Prostate gland (tissue), 2 donors: ENCODE results near the gene FAM193A. TPM values are rescaled to one million over a fixed set of nuclear protein-coding genes. Genes with fewer than 3 reads are reported as not detected.

ENCODE experiments used
- DNase-seq: peaks from one replicate; pipeline ENCODE4 v3.0.0-alpha.2; 2019; ENCODE audit warnings: low spot score
- H3K27ac ChIP-seq, 2 donors: fragments of 200-600 bp; sonication (generic); 2 replicates each; pipeline ENCODE4 v1.5.1; 2017 to 2019
- H3K27me3 ChIP-seq: fragments of 200-600 bp; sonication (generic); replicated peaks from 2 replicates; pipeline ENCODE4 v1.5.1; 2019; ENCODE audit not compliant: insufficient read depth
- H3K36me3 ChIP-seq, 2 donors: fragments of 200-600 bp; sonication (generic); 1 replicate in 1 of 2; 2 replicates in 1 of 2; pipeline versions ENCODE4 v1.5.1 to v1.8.1; 2017 to 2019
- H3K4me1 ChIP-seq: fragments of 200-600 bp; sonication (generic); replicated peaks from 2 replicates; pipeline ENCODE4 v1.5.1; 2019
- H3K4me3 ChIP-seq, 2 donors: fragments of 200-600 bp; sonication (generic); 2 replicates each; pipeline ENCODE4 v1.5.1; 2017 to 2019
- H3K9me3 ChIP-seq: fragments of 200-600 bp; sonication (generic); 2 replicates; pipeline ENCODE4 v1.5.1; 2017
- POLR2A ChIP-seq: fragments of 450-650 bp; IDR thresholded peaks from one replicate; pipeline ENCODE4 v1.6.1; 2016; ENCODE audit warnings: antibody characterized with exemption, mild to moderate bottlenecking
- POLR2AphosphoS5 ChIP-seq: sonication (generic); formaldehyde crosslinking; IDR thresholded peaks from one replicate; pipeline ENCODE4 v1.6.1; 2017; ENCODE audit warnings: antibody characterized with exemption
- WGBS: methylation state at CpG from one replicate; pipeline ENCODE4 v1.1.5; 2018; 5-methylcytosine and 5-hydroxymethylcytosine counted together
- intact Hi-C: fragments of 100-400 bp; cut with DNase I; formaldehyde crosslinking; loops from one replicate; pipeline ENCODE4 v1.14.2; 2022
- total RNA-seq, 2 donors: library from RNA; depleted of rRNA; stranded (reverse); fragments of >200 nt; gene quantifications; one replicate each; pipeline ENCODE4 v1.1.0, GENCODE V29; 2016
- TF ChIP-seq, protein P1 (sequence below), 4 experiments: fragments of 200-600 bp in 2 of 4; fragments of 450-650 bp in 2 of 4; sonication (generic) in 2 of 4; IDR thresholded peaks; 1 replicate in 3 of 4; 2 replicates in 1 of 4; pipeline ENCODE4 v1.5.1; 2016 to 2019; ENCODE audit warnings: antibody characterized with exemption in 4 of 4, mild to moderate bottlenecking in 2 of 4, moderate library complexity in 2 of 4

Gene FAM193A
- total RNA-seq, 2 donors from 2014 or later = 24.1 to 53.1 TPM

DNA sequence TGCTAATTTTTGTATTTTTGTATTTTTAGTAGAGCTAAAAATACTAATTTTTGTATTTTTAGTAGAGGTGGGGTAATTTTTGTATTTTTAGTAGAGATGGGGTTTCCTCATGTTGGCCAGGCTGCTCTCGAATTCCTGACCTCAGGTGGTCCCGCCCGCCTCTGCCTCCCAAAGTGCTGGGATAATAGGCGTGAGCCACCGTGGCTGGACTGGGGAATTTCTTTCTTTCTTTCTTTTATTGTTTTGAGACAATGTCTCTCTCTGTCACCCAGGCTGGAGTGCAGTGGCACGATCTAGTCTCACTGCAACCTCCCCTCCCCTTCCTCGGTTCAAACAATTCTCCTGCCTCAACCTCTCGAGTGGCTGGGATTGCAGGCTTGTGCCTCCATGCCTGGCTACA, 83.0 kb downstream of the FAM193A start:
- intact Hi-C loops = no loop called here
- H3K36me3 ChIP-seq = no peaks in the 10 kb centered on the region
- 94% methylated on average over 8 of the region's 8 CpGs for WGBS
- TF ChIP-seq POLR2AphosphoS5 (no peak), POLR2A (no peak)
- TF ChIP-seq, protein P1, sequence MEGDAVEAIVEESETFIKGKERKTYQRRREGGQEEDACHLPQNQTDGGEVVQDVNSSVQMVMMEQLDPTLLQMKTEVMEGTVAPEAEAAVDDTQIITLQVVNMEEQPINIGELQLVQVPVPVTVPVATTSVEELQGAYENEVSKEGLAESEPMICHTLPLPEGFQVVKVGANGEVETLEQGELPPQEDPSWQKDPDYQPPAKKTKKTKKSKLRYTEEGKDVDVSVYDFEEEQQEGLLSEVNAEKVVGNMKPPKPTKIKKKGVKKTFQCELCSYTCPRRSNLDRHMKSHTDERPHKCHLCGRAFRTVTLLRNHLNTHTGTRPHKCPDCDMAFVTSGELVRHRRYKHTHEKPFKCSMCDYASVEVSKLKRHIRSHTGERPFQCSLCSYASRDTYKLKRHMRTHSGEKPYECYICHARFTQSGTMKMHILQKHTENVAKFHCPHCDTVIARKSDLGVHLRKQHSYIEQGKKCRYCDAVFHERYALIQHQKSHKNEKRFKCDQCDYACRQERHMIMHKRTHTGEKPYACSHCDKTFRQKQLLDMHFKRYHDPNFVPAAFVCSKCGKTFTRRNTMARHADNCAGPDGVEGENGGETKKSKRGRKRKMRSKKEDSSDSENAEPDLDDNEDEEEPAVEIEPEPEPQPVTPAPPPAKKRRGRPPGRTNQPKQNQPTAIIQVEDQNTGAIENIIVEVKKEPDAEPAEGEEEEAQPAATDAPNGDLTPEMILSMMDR (IDR thresholded peaks at IDR 0.05) = no peak
- H3K27ac ChIP-seq = no peak overlapping the region
- no peaks in the 10 kb centered on the region for H3K27me3 ChIP-seq
- no peaks in the 10 kb centered on the region for H3K4me1 ChIP-seq
- H3K9me3 ChIP-seq = no peaks in the 10 kb centered on the region
- H3K4me3 ChIP-seq = no peak overlapping the region
- no peak for DNase-seq

DNA sequence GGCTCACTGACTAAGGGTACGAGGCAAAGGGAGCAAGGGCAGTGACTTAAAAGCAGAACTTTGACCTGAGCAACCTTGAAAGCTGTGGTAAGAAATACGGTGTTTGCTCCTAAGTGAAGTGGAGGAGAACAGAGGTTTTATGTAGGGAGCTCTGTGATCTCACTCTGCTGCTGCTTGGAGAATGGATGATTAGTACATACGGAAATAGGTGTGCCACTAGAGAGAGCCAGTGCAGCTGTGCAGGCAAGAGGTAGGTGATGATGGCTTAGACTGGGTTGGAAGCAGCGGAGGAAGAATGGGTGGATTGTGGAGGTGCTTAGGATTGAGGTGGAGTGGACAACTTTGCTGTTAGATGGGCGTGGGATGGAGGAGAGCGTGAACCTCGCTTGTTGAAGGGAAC, 85.0 kb downstream of the FAM193A start:
- DNase-seq = no peak
- intact Hi-C loops = no loop called here
- Histone ChIP-seq H3K9me3 (no peaks in the 10 kb centered on the region), H3K36me3 (peaks cover 0 to 4% of the 10 kb centered on the region in 2 donors), H3K27me3 (no peaks in the 10 kb centered on the region), H3K4me3 (no peak overlapping the region), H3K4me1 (no peaks in the 10 kb centered on the region), H3K27ac (no peak overlapping the region)
- TF ChIP-seq POLR2AphosphoS5 = no peak
- TF ChIP-seq POLR2A = no peak
- TF ChIP-seq, protein P1 (IDR thresholded peaks at IDR 0.05) = no peak
- WGBS = 90% methylated on average over 7 of the region's 7 CpGs

DNA sequence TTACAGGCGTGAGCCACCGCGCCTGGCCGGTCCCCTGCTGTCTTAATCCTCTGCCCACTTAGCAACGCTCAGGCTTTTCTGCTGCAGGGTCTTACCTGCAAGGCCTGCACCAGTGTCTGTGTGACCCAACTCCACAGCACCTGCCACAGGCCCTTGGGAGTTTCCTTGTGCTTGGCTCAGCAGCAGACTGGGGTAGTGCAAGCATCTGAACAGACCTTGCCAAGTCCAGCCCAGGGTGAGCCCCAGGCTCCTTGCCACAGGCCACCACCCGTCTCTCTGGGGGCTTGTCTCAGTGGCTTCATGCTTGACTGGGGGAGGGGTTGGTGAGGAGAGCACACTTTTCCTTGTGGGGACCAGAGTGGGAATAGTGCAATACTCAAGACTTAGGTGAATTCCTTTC, 87.0 kb downstream of the FAM193A start:
- Histone ChIP-seq H3K36me3 (peaks cover 0 to 6% of the 10 kb centered on the region in 2 donors), H3K4me3 (no peak overlapping the region), H3K27me3 (no peaks in the 10 kb centered on the region), H3K27ac (no peak overlapping the region), H3K4me1 (no peaks in the 10 kb centered on the region), H3K9me3 (no peaks in the 10 kb centered on the region)
- 87% methylated on average over 6 of the region's 6 CpGs for WGBS
- TF ChIP-seq POLR2AphosphoS5 = no peak
- TF ChIP-seq, protein P1 (IDR thresholded peaks at IDR 0.05) = no peak
- no peak for TF ChIP-seq POLR2A
- intact Hi-C loops = no loop called here
- no peak for DNase-seq

DNA sequence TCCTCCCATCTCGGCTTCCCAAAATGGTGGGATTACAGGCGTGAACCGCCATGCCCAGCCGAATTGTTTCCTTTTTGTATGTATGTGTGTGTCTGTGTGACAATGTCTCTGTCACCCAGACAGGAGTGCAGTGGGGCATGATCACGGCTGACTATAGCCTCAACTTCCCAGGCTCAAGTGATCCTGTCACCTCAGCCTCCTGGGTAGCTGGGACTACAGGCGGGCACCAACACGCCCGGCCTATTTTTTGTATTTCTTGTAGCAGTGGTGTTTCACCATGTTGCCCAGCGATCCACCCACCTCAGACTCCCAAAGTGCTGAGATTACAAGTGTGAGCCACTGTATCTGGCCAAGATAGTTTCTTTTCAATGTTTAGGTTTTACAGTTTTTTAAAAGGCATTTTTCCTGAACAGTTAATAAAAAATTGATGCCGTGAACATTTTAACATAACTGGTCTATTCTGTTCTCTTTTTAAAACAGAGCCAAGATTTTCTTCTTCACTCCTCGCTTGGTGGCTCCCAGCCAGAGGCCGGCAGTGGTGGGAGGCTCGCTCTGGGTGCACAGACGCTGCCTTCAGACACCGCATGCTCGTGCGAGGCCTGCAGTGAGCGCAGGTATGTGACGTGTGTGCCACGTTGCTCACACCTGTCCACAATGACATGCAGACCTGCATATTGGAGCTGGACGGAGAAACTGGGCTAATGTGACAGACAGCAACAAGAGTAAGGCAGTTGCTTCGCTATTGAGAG, 88.5 kb downstream of the FAM193A start:
- Histone ChIP-seq H3K27ac (no peak overlapping the region), H3K4me1 (no peaks in the 10 kb centered on the region), H3K36me3 (peaks cover 0 to 6% of the 10 kb centered on the region in 2 donors), H3K4me3 (no peak overlapping the region), H3K9me3 (no peaks in the 10 kb centered on the region), H3K27me3 (no peaks in the 10 kb centered on the region)
- WGBS = 40% methylated on average over 22 of the region's 22 CpGs
- DNase-seq = no peak
- TF ChIP-seq, protein P1 (IDR thresholded peaks at IDR 0.05) = no peak
- TF ChIP-seq POLR2A (no peak), POLR2AphosphoS5 (no peak)
- intact Hi-C loops = no loop called here

DNA sequence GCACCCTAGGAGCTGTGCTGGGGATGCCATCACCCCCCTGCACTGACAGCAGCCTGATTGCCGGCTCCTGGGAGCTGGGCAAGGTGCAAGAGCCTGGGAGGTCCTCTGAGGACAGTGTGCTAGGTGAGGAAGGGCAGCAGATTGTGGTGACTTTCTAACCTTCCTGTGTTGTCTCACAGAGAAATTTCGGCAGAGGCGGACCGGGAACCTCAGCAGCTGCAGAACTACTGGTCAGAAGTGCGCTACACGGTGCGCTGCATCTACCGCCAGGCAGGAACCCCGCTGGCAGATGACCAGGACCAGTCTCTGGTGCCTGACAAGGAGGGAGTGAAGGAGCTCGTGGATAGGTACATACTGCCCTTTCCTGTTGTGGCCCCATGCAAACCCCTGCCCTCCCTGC, 89.8 kb downstream of the FAM193A start:
- intact Hi-C loops = no loop called here
- Histone ChIP-seq H3K4me3 (no peak overlapping the region), H3K27ac (no peak overlapping the region), H3K36me3 (peaks cover 0 to 6% of the 10 kb centered on the region in 2 donors), H3K9me3 (no peaks in the 10 kb centered on the region), H3K4me1 (no peaks in the 10 kb centered on the region), H3K27me3 (no peaks in the 10 kb centered on the region)
- 78% methylated on average over 10 of the region's 10 CpGs for WGBS
- DNase-seq = no peak
- TF ChIP-seq, protein P1 (IDR thresholded peaks at IDR 0.05) = no peak
- TF ChIP-seq POLR2A (no peak), POLR2AphosphoS5 (no peak)
